Measurements from ENCODE around the gene NIPAL3.

NIPAL3 gene

GRCh38 chr1:24410750-24411149 lies 4.9 kb upstream of the NIPAL3 start:
- Histone ChIP-seq H3K23ac (ENCODE audit: low read depth, low read length, poor library complexity) (no peak overlapping the region), H3K4me3 (ENCODE audit: low read length in 2 of 2) (no peak overlapping the region), H3K4ac (ENCODE audit: low read length) (no peak overlapping the region), H3K9ac (ENCODE audit: low read depth, low read length, poor library complexity) (no peak overlapping the region), H3K14ac (ENCODE audit: low read length) (no peak overlapping the region), H2BK120ac (ENCODE audit: low read depth, low read length) (no peak overlapping the region), H4K8ac (ENCODE audit: low read depth, low read length) (no peak overlapping the region), H3K9me3 (replicated peaks in 1 of 2; ENCODE audit: control insufficient read depth in 2 of 2, insufficient read depth in 1 of 2, low read depth in 1 of 2, low read length in 2 of 2) (no peaks in the 10 kb centered on the region), H4K91ac (ENCODE audit: low read depth, low read length, poor library complexity) (no peak overlapping the region), H3K4me2 (ENCODE audit: insufficient read depth, low read length, poor library complexity, severe bottlenecking) (no peak overlapping the region), H2BK15ac (ENCODE audit: low read length) (no peak overlapping the region), H3K27ac (replicated peaks; ENCODE audit: low read length) (no peak overlapping the region), H3K18ac (ENCODE audit: low read length) (no peak overlapping the region), H2BK12ac (ENCODE audit: low read length) (no peak overlapping the region), H3K4me1 (ENCODE audit: control insufficient read depth in 2 of 2, insufficient read depth in 1 of 2, low read depth in 1 of 2, low read length in 2 of 2) (peaks cover 0 to 6% of the 10 kb centered on the region in 2 donors), H2AK5ac (ENCODE audit: low read depth, low read length) (no peak overlapping the region), H3K79me1 (ENCODE audit: low read depth, low read length) (peaks cover 4% of the 10 kb centered on the region), H3K36me3 (replicated peaks in 1 of 2; ENCODE audit: control insufficient read depth in 2 of 2, insufficient read depth in 2 of 2, low read length in 2 of 2) (no peaks in the 10 kb centered on the region), H2AFZ (ENCODE audit: low read length) (no peak overlapping the region), H3K27me3 (ENCODE audit: control insufficient read depth in 3 of 3, insufficient read depth in 3 of 3, low read depth in 1 of 3, low read length in 3 of 3) (peaks cover 0 to 29% (median 0%) of the 10 kb centered on the region in 3 experiments), H2BK5ac (ENCODE audit: low read length) (no peak overlapping the region)
- DNase-seq (ENCODE audit: low spot score), result no peak
- no CpG with 5 or more reads among the region's 7 CpGs for WGBS, 2 donors (ENCODE audit: extremely low coverage in 2 of 2, insufficient read length in 2 of 2, insufficient replicate concordance in 1 of 2)

- Histone ChIP-seq H2AFZ (ENCODE audit: low read length) (no peak overlapping the region), H3K9me3 (replicated peaks in 1 of 2; ENCODE audit: control insufficient read depth in 2 of 2, insufficient read depth in 1 of 2, low read depth in 1 of 2, low read length in 2 of 2) (no peaks in the 10 kb centered on the region), H3K4ac (ENCODE audit: low read length) (no peak overlapping the region), H3K4me2 (ENCODE audit: insufficient read depth, low read length, poor library complexity, severe bottlenecking) (no peak overlapping the region), H3K9ac (ENCODE audit: low read depth, low read length, poor library complexity) (no peak overlapping the region), H3K27me3 (ENCODE audit: control insufficient read depth in 3 of 3, insufficient read depth in 3 of 3, low read depth in 1 of 3, low read length in 3 of 3) (peaks cover 0 to 41% (median 2%) of the 10 kb centered on the region in 3 experiments), H2BK5ac (ENCODE audit: low read length) (no peak overlapping the region), H4K91ac (ENCODE audit: low read depth, low read length, poor library complexity) (no peak overlapping the region), H3K79me1 (ENCODE audit: low read depth, low read length) (peaks cover 4% of the 10 kb centered on the region), H3K4me3 (ENCODE audit: low read length in 2 of 2) (no peak overlapping the region), H3K18ac (ENCODE audit: low read length) (no peak overlapping the region), H2BK120ac (ENCODE audit: low read depth, low read length) (no peak overlapping the region), H3K36me3 (replicated peaks in 1 of 2; ENCODE audit: control insufficient read depth in 2 of 2, insufficient read depth in 2 of 2, low read length in 2 of 2) (no peaks in the 10 kb centered on the region), H3K4me1 (ENCODE audit: control insufficient read depth in 2 of 2, insufficient read depth in 1 of 2, low read depth in 1 of 2, low read length in 2 of 2) (peaks cover 0 to 11% of the 10 kb centered on the region in 2 donors), H4K8ac (ENCODE audit: low read depth, low read length) (no peak overlapping the region), H3K27ac (replicated peaks; ENCODE audit: low read length) (no peak overlapping the region), H2BK15ac (ENCODE audit: low read length) (no peak overlapping the region), H3K23ac (ENCODE audit: low read depth, low read length, poor library complexity) (no peak overlapping the region), H3K14ac (ENCODE audit: low read length) (no peak overlapping the region), H2BK12ac (ENCODE audit: low read length) (no peak overlapping the region), H2AK5ac (ENCODE audit: low read depth, low read length) (no peak overlapping the region)
- no peak for DNase-seq (ENCODE audit: low spot score)
- no CpG with 5 or more reads among the region's 6 CpGs for WGBS, 2 donors (ENCODE audit: extremely low coverage in 2 of 2, insufficient read length in 2 of 2, insufficient replicate concordance in 1 of 2)
These were observed 3.6 kb upstream of the NIPAL3 start for GRCh38 chr1:24411963-24412362.

GRCh38 chr1:24412408-24412807 lies 3.2 kb upstream of the NIPAL3 start:
- Histone ChIP-seq H3K36me3 (replicated peaks in 1 of 2; ENCODE audit: control insufficient read depth in 2 of 2, insufficient read depth in 2 of 2, low read length in 2 of 2) (no peaks in the 10 kb centered on the region), H2BK120ac (ENCODE audit: low read depth, low read length) (no peak overlapping the region), H3K27me3 (ENCODE audit: control insufficient read depth in 3 of 3, insufficient read depth in 3 of 3, low read depth in 1 of 3, low read length in 3 of 3) (peaks cover 0 to 43% (median 2%) of the 10 kb centered on the region in 3 experiments), H2BK5ac (ENCODE audit: low read length) (no peak overlapping the region), H2BK12ac (ENCODE audit: low read length) (no peak overlapping the region), H3K79me1 (ENCODE audit: low read depth, low read length) (peaks cover 4% of the 10 kb centered on the region), H3K14ac (ENCODE audit: low read length) (no peak overlapping the region), H4K8ac (ENCODE audit: low read depth, low read length) (no peak overlapping the region), H3K23ac (ENCODE audit: low read depth, low read length, poor library complexity) (no peak overlapping the region), H2BK15ac (ENCODE audit: low read length) (no peak overlapping the region), H3K27ac (replicated peaks; ENCODE audit: low read length) (no peak overlapping the region), H3K4ac (ENCODE audit: low read length) (no peak overlapping the region), H3K4me1 (ENCODE audit: control insufficient read depth in 2 of 2, insufficient read depth in 1 of 2, low read depth in 1 of 2, low read length in 2 of 2) (peaks cover 0 to 11% of the 10 kb centered on the region in 2 donors), H3K9me3 (replicated peaks in 1 of 2; ENCODE audit: control insufficient read depth in 2 of 2, insufficient read depth in 1 of 2, low read depth in 1 of 2, low read length in 2 of 2) (no peaks in the 10 kb centered on the region), H4K91ac (ENCODE audit: low read depth, low read length, poor library complexity) (no peak overlapping the region), H2AK5ac (ENCODE audit: low read depth, low read length) (no peak overlapping the region), H2AFZ (ENCODE audit: low read length) (no peak overlapping the region), H3K9ac (ENCODE audit: low read depth, low read length, poor library complexity) (no peak overlapping the region), H3K4me2 (ENCODE audit: insufficient read depth, low read length, poor library complexity, severe bottlenecking) (no peak overlapping the region), H3K4me3 (ENCODE audit: low read length in 2 of 2) (no peak overlapping the region), H3K18ac (ENCODE audit: low read length) (no peak overlapping the region)
- no CpG with 5 or more reads among the region's 1 CpG for WGBS, 2 donors (ENCODE audit: extremely low coverage in 2 of 2, insufficient read length in 2 of 2, insufficient replicate concordance in 1 of 2)
- no peak for DNase-seq (ENCODE audit: low spot score)

- Histone ChIP-seq H3K79me1 (ENCODE audit: low read depth, low read length) (peaks cover 4% of the 10 kb centered on the region), H3K9me3 (replicated peaks in 1 of 2; ENCODE audit: control insufficient read depth in 2 of 2, insufficient read depth in 1 of 2, low read depth in 1 of 2, low read length in 2 of 2) (no peaks in the 10 kb centered on the region), H3K4ac (ENCODE audit: low read length) (no peak within 1 kb of the TSS), H3K14ac (ENCODE audit: low read length) (peak within 1 kb of the TSS; percentile 97), H3K4me2 (ENCODE audit: insufficient read depth, low read length, poor library complexity, severe bottlenecking) (peak within 1 kb of the TSS; percentile 67), H2BK120ac (ENCODE audit: low read depth, low read length) (no peak within 1 kb of the TSS), H3K4me3 (ENCODE audit: low read length in 2 of 2) (peak within 1 kb of the TSS; percentile 49 to 94), H3K9ac (ENCODE audit: low read depth, low read length, poor library complexity) (peak within 1 kb of the TSS; percentile 91), H4K8ac (ENCODE audit: low read depth, low read length) (no peak within 1 kb of the TSS), H2AFZ (ENCODE audit: low read length) (peak within 1 kb of the TSS; percentile 90), H3K27me3 (ENCODE audit: control insufficient read depth in 3 of 3, insufficient read depth in 3 of 3, low read depth in 1 of 3, low read length in 3 of 3) (peaks cover 0 to 47% (median 2%) of the 10 kb centered on the region in 3 experiments), H3K27ac (replicated peaks; ENCODE audit: low read length) (no peak within 1 kb of the TSS), H2BK5ac (ENCODE audit: low read length) (no peak within 1 kb of the TSS), H2BK15ac (ENCODE audit: low read length) (no peak within 1 kb of the TSS), H4K91ac (ENCODE audit: low read depth, low read length, poor library complexity) (no peak within 1 kb of the TSS), H3K36me3 (replicated peaks in 1 of 2; ENCODE audit: control insufficient read depth in 2 of 2, insufficient read depth in 2 of 2, low read length in 2 of 2) (no peaks in the 10 kb centered on the region), H2AK5ac (ENCODE audit: low read depth, low read length) (no peak within 1 kb of the TSS), H2BK12ac (ENCODE audit: low read length) (no peak within 1 kb of the TSS), H3K23ac (ENCODE audit: low read depth, low read length, poor library complexity) (peak within 1 kb of the TSS; percentile 95), H3K18ac (ENCODE audit: low read length) (peak within 1 kb of the TSS; percentile 97), H3K4me1 (ENCODE audit: control insufficient read depth in 2 of 2, insufficient read depth in 1 of 2, low read depth in 1 of 2, low read length in 2 of 2) (peaks cover 0 to 11% of the 10 kb centered on the region in 2 donors)
- no CpG with 5 or more reads among the region's 48 CpGs for WGBS, 2 donors (ENCODE audit: extremely low coverage in 2 of 2, insufficient read length in 2 of 2, insufficient replicate concordance in 1 of 2)
- DNase-seq (ENCODE audit: low spot score), result peak; percentile 90
These were observed 2.0 kb upstream of the NIPAL3 start, which contains the start of gene STPG1 for GRCh38 chr1:24413350-24414163. Gene STPG1, minus strand, starts transcription at chr1:24413782. Its CDS starts 12,394 bp downstream, at chr1:24401388.
